ENCODE results near the gene PFKFB4.

- TF ChIP-seq POLR2AphosphoS5 (IDR thresholded peaks at IDR 0.05) (no peak), CTCF (IDR thresholded peaks at IDR 0.05) (no peak), POLR2A (IDR thresholded peaks at IDR 0.05) (no peak)
Observed at GRCh38 chr3:48553361-48553760, 3.2 kb downstream of the PFKFB4 start.
